GM18517 (cell line): Measurements from ENCODE around the gene PCSK1N.

ENCODE experiments used
- ATAC-seq: cut with Tn5 transposase; IDR thresholded peaks from one replicate; pipeline ENCODE4 v1.9.1; 2021; ENCODE audit warnings: mild to moderate bottlenecking, moderate library complexity; ENCODE audit not compliant: unreplicated experiment

PCSK1N gene

GRCh38 chrX:48791063-48791820, 44.2 kb downstream of the PCSK1N start:
- no peak for ATAC-seq

GRCh38 chrX:48790477-48790876, 44.9 kb downstream of the PCSK1N start:
- no peak for ATAC-seq

DNA sequence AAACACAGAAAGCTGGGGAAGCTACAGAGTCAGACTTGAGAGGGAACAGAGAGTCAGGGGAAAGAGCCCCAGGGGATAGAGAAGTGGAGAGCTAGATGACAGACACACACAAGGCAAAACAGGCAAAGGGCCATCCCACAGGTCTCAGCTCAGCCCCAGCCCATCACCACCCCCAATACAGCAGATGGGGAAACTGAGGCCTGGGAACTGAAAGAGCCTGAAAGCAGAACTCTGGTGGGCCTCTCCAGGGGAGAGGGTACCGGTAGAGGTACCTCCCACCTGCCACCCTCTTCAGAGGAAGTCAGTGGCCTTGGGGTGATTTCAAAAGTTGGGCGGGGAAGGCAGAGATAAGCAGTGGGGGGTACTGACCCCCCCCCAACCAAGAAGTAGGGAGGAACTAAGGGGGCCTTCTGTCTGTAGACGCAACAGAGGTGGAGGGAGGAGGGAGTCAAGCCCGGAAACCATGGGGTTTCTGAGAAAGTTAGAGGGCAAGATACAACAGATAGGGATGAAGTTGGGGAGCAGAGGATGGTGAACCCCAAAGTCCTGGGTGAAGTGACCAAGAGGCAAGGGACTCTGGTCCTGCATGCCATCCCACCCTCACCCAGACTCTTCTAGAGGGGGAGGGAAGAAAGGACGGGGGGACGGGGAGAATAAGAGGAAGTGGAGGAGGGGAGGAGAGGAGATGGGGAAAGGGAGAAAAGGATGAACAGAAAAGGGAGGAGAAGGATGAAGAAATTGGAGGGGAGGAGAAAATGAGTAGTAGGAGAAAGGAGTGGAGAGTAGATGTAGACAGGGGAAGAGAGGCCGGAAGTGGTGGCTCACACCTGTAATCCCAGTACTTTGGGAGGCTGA, 45.8 kb downstream of the PCSK1N start:
- no peak for ATAC-seq

- ATAC-seq: no peak
These were observed 47.6 kb downstream of the PCSK1N start for GRCh38 chrX:48787505-48788443.

DNA sequence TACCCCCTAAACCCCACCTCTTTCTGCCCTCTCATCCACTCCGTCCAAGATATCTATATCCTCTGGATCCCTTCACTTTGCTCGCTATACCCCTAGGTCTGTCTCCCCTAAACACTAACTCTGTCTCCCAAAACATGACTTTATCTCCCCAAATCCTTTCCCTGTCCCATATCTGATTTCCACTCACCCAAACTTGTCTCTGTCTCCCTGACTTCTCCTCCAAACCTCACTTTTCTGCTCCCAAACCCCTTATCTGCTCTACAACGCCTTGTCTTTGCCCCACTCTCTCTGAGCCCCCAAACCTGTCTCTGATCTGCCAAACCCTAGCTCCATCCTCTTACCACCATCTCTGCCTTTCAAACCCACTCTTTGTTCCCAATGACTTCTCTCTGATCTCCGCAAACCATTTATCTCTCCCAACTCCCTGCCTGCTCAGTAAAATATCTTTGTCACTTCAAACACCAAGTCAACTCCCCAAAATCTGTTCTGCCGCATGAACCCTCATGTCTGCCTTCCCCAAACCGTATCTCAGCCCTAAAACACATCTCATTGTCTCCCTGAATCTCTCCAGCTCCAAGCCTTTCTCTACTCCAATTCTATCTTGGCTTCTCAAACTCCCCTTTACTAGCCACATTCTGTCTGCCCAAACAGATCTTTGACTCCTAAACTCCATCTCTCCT, 48.4 kb downstream of the PCSK1N start:
- ATAC-seq: no peak

- no peak for ATAC-seq
These were observed 49.0 kb downstream of the PCSK1N start, which contains the start of gene GATA1 for GRCh38 chrX:48786341-48786800. TSS of gene GATA1 (plus strand) at chrX:48786590. CDS start at chrX:48791110, 4,520 bp downstream.

GRCh38 chrX:48785540-48786214, 49.7 kb downstream of the PCSK1N start:
- ATAC-seq: no peak

DNA sequence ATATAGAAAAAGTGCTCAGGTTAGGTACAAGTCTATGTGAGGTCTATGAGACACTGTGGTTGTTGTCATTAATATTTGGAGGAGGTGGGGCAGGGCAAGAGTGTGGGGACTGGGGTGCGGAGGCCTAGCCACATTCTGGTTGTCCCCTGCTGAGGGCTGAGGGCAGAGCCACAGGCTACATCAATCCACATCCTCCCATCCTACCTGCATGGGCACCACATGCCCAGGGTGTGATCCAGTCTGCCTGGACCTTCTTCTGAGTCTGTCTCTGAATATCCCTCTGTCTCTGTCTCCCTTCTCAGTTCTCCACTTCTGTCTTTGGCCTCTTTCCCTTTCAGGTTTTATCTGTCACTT, 50.2 kb downstream of the PCSK1N start:
- ATAC-seq: no peak

GRCh38 chrX:48784726-48785125, 50.7 kb downstream of the PCSK1N start:
- ATAC-seq: no peak

DNA sequence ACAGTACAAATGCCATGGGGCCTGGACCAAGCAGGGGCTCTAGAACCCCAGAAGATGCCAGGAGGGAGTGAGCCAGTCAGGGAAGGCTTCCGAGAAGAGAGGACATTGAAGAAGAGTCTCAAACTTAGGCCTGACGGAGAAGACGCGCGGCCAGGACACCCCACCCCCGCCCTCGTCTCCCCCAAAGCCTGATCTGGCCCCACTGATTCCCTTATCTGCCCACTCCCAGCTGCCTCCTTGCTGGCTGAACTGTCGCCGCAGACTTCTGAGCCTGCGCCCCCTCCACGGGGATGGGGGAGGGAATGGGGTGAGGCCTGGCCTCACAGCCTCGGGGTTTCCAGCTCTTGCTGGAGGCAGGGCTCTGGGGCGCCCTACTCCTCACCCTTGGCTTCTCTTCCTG, 52.6 kb downstream of the PCSK1N start:
- no peak for ATAC-seq

DNA sequence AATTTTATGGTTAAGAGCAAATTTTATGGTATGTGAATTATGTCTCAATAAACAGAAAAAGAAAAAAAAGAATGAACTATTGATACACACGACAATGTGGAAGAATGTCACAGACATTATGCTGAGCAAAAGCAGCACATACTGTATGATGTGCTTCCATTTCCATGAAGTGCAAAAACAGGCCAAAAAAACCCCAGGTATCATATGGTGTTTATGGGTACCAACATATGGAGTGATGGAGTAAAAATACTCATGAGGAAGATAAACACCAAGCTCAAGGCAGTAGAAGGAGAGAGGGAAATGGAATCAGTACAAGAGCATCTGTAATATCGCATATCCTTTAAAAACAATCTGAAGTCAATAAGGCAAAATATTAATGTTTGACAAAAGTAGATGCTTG, 53.2 kb downstream of the PCSK1N start:
- no peak for ATAC-seq

GRCh38 chrX:48781705-48782104, 53.7 kb downstream of the PCSK1N start:
- ATAC-seq: no peak
